Measurements from ENCODE around the gene HDAC3. TPM values are rescaled to one million over a fixed set of nuclear protein-coding genes. Genes with fewer than 3 reads are reported as not detected.

Gene HDAC3
- polyA plus RNA-seq, 1 experiment: 78.3 TPM

GRCh38 chr5:141633871-141634561, 2.6 kb downstream of the HDAC3 start:
- POLR2A ChIA-PET: interaction anchor here (1.0 kb wide), 1 partner anchor 15 kb away, joined by 6 read pairs; the partner anchor contains the start of gene DIAPH1
- TF ChIP-seq CTCF (IDR thresholded peaks at IDR 0.05; ENCODE audit: low read depth, low read length): no peak
- Histone ChIP-seq H3K27me3 (ENCODE audit: control insufficient read depth, insufficient read depth, low read length) (no peaks in the 10 kb centered on the region), H3K9me3 (ENCODE audit: control insufficient read depth, insufficient read depth, low read length) (no peaks in the 10 kb centered on the region; the same call in 1 of the 2 replicates), H3K4me3 (ENCODE audit: low read depth, low read length) (no peak overlapping the region), H3K27ac (ENCODE audit: low read depth, low read length) (no peak overlapping the region)
- DNase-seq (ENCODE audit: low read depth, low spot score): no peak
- CTCF ChIA-PET: interaction anchor here (0.6 to 11.5 kb wide), 6 partner anchors 9 to 70 kb away, joined by 3 to 175 read pairs (median 4); partner anchors contain the start of gene DIAPH1

DNA sequence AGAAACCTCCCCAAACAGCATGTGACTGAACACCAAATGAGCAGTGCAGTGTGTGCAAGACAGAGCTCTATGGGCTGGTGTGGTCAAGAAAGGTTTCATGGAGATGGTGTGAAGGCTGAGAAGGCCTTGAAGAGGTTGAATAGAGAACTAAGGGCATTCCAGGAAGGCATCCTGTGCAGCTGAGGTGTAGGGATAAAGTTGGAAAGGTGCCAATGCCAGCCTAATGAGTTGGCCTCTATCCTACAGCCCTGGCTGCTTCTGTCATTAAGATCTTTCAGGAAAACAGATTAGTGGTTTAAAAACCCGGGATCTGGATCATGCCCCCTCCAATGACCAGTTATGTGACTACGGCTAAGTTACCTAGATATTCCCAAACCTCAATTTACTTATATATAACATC, 4.0 kb downstream of the HDAC3 start:
- Histone ChIP-seq H3K27ac (ENCODE audit: low read depth, low read length) (no peak overlapping the region), H3K4me3 (ENCODE audit: low read depth, low read length) (no peak overlapping the region), H3K27me3 (ENCODE audit: control insufficient read depth, insufficient read depth, low read length) (no peaks in the 10 kb centered on the region), H3K9me3 (ENCODE audit: control insufficient read depth, insufficient read depth, low read length) (no peaks in the 10 kb centered on the region; the same call in 1 of the 2 replicates)
- no peak for DNase-seq (ENCODE audit: low read depth, low spot score)
- ChIA-PET POLR2A (interaction anchor here (1.1 kb wide), 1 partner anchor 567 kb away, joined by 3 read pairs; no protein-coding TSS in a partner anchor), CTCF (interaction anchor here (0.6 to 11.5 kb wide), 4 partner anchors 13 to 69 kb away, joined by 3 to 175 read pairs (median 28); partner anchors contain the start of gene DIAPH1)
- TF ChIP-seq CTCF (IDR thresholded peaks at IDR 0.05; ENCODE audit: low read depth, low read length): no peak

GRCh38 chr5:141630570-141631140, 6.0 kb downstream of the HDAC3 start:
- Histone ChIP-seq H3K4me3 (ENCODE audit: low read depth, low read length) (no peak overlapping the region), H3K27me3 (ENCODE audit: control insufficient read depth, insufficient read depth, low read length) (no peaks in the 10 kb centered on the region), H3K9me3 (ENCODE audit: control insufficient read depth, insufficient read depth, low read length) (no peaks in the 10 kb centered on the region), H3K27ac (ENCODE audit: low read depth, low read length) (no peak overlapping the region)
- no peak for TF ChIP-seq CTCF (IDR thresholded peaks at IDR 0.05; ENCODE audit: low read depth, low read length)
- CTCF ChIA-PET: interaction anchor here (0.7 to 11.5 kb wide), 5 partner anchors 11 to 64 kb away, joined by 3 to 175 read pairs (median 5); partner anchors contain the start of genes DIAPH1 and FCHSD1
- POLR2A ChIA-PET: no interaction called here
- no peak for DNase-seq (ENCODE audit: low read depth, low spot score)

GRCh38 chr5:141628175-141628788, 8.4 kb downstream of the HDAC3 start:
- DNase-seq (ENCODE audit: low read depth, low spot score): no peak
- Histone ChIP-seq H3K27ac (ENCODE audit: low read depth, low read length) (no peak overlapping the region), H3K4me3 (ENCODE audit: low read depth, low read length) (no peak overlapping the region), H3K9me3 (ENCODE audit: control insufficient read depth, insufficient read depth, low read length) (no peaks in the 10 kb centered on the region), H3K27me3 (ENCODE audit: control insufficient read depth, insufficient read depth, low read length) (no peaks in the 10 kb centered on the region)
- POLR2A ChIA-PET: no interaction called here
- no peak for TF ChIP-seq CTCF (IDR thresholded peaks at IDR 0.05; ENCODE audit: low read depth, low read length)
- CTCF ChIA-PET: interaction anchor here (1.2 to 11.5 kb wide), 2 partner anchors 8 to 9 kb away, joined by 8 to 175 read pairs; partner anchors contain the start of gene DIAPH1
